AG04450 (cell line): Measurements from ENCODE around the gene ZMYND19. TPM values are rescaled to one million over a fixed set of nuclear protein-coding genes. Genes with fewer than 3 reads are reported as not detected.

Source experiments
- CTCF ChIA-PET: fragments of 300-600, 350-600 bp; formaldehyde crosslinking; extraction: SDS; loops from one replicate; lab custom pipeline; 2022; ENCODE audit warnings: antibody characterized with exemption, inconsistent platforms; lab: Charles Lee
- POLR2A ChIA-PET: fragments of 350-600 bp; formaldehyde crosslinking; extraction: SDS; loops from one replicate; lab custom pipeline; 2021; ENCODE audit warnings: antibody characterized with exemption, inconsistent platforms; lab: Yijun Ruan, JAX
- DNase-seq: peaks from one replicate; pipeline ENCODE4 v3.0.0-alpha.2; 2011; ENCODE audit warnings: low read depth, low spot score
- H3K27ac ChIP-seq: one replicate; pipeline ENCODE4 v1.5.1; 2012; ENCODE audit warnings: low read depth, low read length, control low read depth
- H3K27me3 ChIP-seq: one replicate; pipeline ENCODE4 v1.6.0; 2012; ENCODE audit warnings: low read length; ENCODE audit not compliant: control insufficient read depth, insufficient read depth
- H3K4me3 ChIP-seq: 2 replicates; pipeline ENCODE4 v1.5.1; 2011; ENCODE audit warnings: mild to moderate bottlenecking, low read depth, low read length, control low read depth
- H3K9me3 ChIP-seq: 2 replicates; pipeline ENCODE4 v1.5.1; 2012; ENCODE audit warnings: low read length; ENCODE audit not compliant: control insufficient read depth, insufficient read depth
- polyA plus RNA-seq: library from polyadenylated mRNA; depleted of rRNA; stranded (reverse); fragments of >200 nt; gene quantifications from 2 replicates; pipeline ENCODE4 v1.2.3, GENCODE V29; 2011
- TF ChIP-seq, protein P1 (sequence below): IDR thresholded peaks from 2 replicates; pipeline ENCODE4 v1.5.1; 2011; ENCODE audit warnings: low read depth, low read length, control low read depth, inconsistent platforms

Gene ZMYND19
- polyA plus RNA-seq, 1 experiment = 11.4 TPM

DNA sequence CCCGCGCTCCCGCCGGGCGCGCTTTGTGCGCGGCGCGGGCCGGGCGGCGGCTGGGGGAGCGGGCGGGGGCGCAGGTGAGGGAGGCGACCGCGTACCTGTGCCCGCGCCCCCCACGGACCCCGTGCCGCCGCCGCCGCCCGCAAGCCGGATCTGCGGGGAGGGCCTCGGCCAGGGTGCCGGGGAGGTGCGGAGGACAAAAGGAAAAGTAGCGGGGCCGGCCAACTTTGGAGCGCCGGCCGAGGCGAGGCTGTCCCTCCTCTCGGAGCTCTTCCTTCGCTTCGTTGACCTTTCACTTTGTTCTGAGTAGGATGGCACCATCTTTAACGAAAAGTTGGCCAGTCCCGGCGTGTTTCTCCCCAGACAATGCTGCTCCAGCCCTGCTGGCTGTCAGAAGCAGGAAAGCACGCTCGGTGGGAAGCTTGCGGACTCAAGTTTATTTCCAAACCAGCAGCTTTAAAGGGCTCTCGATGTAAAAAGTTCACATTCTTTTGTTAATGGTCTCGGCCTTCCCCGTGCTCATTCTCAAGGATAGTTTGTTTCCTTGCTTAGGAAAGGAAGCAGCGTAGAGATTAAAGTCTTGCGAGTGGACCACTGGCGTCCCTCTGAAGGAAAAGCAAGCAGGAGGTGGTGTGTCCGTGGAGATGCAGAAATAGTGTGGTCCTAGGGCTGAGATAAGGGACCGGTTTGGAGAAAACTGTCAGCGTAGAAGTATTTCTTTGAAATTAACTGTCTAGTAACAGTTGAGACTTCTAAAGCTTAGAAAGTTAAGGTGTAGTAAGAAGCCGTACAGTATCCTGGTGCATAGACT, 29.1 kb upstream of the ZMYND19 start:
- H3K27me3 ChIP-seq = no peaks in the 10 kb centered on the region
- ChIA-PET CTCF (interaction anchor here (0.6 kb wide), 1 partner anchor 74 kb away, joined by 3 read pairs; no protein-coding TSS in a partner anchor), POLR2A (interaction anchor here (0.6 to 1.9 kb wide), 4 partner anchors 10 to 118 kb away, joined by 3 to 9 read pairs (median 3); partner anchors contain the start of gene ARRDC1)
- peak overlapping the region; percentile 66 for H3K4me3 ChIP-seq
- peaks cover 5% of the 10 kb centered on the region; the same call in 1 of the 2 replicates for H3K9me3 ChIP-seq
- peak overlapping the region; percentile 70 for H3K27ac ChIP-seq
- no peak for DNase-seq
- TF ChIP-seq, protein P1, sequence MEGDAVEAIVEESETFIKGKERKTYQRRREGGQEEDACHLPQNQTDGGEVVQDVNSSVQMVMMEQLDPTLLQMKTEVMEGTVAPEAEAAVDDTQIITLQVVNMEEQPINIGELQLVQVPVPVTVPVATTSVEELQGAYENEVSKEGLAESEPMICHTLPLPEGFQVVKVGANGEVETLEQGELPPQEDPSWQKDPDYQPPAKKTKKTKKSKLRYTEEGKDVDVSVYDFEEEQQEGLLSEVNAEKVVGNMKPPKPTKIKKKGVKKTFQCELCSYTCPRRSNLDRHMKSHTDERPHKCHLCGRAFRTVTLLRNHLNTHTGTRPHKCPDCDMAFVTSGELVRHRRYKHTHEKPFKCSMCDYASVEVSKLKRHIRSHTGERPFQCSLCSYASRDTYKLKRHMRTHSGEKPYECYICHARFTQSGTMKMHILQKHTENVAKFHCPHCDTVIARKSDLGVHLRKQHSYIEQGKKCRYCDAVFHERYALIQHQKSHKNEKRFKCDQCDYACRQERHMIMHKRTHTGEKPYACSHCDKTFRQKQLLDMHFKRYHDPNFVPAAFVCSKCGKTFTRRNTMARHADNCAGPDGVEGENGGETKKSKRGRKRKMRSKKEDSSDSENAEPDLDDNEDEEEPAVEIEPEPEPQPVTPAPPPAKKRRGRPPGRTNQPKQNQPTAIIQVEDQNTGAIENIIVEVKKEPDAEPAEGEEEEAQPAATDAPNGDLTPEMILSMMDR = no peak

DNA sequence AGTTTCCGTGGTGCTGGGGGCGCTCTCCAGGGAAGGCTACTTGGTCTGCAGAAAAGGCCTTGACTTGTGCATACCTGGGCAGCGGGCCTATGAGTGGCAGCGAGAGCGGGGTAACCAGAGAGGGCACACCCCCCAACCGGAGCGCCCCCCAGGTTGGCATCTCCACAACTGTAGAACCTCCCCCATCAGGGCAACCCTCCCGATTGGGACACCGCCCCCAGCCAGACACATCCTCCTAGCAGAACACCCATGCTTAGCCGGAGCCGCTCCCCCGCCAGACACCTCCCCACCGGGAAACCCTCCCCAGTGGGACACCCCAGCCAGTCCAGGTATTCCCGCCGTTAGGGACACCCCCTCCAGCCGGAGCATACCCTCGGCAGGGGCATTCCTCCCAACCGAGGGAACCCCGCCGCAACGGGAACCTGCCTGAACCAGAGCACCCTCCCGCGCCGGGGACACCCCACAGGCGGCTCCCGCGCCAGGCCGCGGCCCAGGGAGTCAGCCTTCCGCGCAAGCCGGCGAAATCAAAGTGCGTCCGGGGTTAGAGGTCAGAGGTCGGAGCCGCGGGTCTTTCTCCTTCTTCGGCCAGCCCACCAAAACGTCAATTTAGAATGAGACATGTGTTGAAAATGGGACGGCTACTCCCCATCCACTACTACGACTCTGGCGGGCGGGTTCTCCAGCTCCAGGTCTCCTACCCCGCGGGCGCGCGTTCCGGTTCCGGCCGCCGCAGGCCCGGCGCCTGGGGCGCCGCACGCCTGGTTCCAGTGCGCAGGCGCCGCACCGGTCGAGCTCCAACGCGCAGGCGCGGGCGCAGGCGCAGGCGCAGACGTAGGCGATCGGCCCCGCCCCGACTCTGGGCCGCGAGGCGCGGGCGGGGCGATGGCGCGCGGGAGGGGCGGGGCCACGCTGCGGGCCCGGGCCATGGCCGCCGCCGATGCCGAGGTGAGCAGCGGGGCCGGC, 28.1 kb upstream of the ZMYND19 start, which contains the start of gene EHMT1:
Gene EHMT1 (plus strand): TSS at position 901 of the 963 bp plus-strand sequence. CDS start 24 bp downstream, at position 925.
- ChIA-PET POLR2A (interaction anchor here (0.6 to 1.9 kb wide), 7 partner anchors 9 to 378 kb away, joined by 3 to 9 read pairs (median 3); partner anchors contain the start of genes ARRDC1, TUBB4B and ZMYND19), CTCF (no interaction called here)
- TF ChIP-seq, protein P1 = no peak
- peak within 1 kb of the TSS; percentile 91 for H3K4me3 ChIP-seq
- peaks cover 5% of the 10 kb centered on the region; the same call in 1 of the 2 replicates for H3K9me3 ChIP-seq
- H3K27me3 ChIP-seq = no peaks in the 10 kb centered on the region
- peak; percentile 29 for DNase-seq
- H3K27ac ChIP-seq = peak within 1 kb of the TSS; percentile 77

DNA sequence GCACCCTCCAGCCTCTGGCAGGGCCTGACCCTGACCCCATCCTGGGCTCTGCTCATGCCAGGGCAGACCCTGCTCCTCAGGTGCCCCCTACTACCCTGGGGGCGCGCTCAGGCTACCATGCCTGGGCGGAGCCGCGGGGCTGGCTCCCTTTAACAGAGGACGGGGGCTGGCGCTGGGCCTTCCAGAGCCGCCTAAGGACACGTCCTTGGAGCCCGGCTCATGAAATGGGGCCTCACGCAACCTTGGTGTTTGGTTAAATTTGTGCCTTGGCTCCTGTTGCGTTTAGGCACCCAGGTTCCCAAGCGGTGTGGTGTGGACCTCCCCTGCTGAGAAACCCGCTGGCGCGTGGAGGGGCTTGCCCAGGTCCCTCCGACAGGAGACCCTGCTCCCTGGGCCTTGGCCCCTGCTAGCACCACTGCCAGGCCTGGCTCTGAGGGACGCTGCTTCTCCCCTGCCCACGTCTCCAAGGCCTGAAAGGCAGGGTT, 25.1 kb upstream of the ZMYND19 start:
- H3K4me3 ChIP-seq = no peak overlapping the region
- TF ChIP-seq, protein P1 = no peak
- DNase-seq = no peak
- ChIA-PET POLR2A (no interaction called here), CTCF (no interaction called here)
- no peaks in the 10 kb centered on the region for H3K27me3 ChIP-seq
- no peak overlapping the region for H3K27ac ChIP-seq
- peaks cover 5% of the 10 kb centered on the region; the same call in 1 of the 2 replicates for H3K9me3 ChIP-seq

DNA sequence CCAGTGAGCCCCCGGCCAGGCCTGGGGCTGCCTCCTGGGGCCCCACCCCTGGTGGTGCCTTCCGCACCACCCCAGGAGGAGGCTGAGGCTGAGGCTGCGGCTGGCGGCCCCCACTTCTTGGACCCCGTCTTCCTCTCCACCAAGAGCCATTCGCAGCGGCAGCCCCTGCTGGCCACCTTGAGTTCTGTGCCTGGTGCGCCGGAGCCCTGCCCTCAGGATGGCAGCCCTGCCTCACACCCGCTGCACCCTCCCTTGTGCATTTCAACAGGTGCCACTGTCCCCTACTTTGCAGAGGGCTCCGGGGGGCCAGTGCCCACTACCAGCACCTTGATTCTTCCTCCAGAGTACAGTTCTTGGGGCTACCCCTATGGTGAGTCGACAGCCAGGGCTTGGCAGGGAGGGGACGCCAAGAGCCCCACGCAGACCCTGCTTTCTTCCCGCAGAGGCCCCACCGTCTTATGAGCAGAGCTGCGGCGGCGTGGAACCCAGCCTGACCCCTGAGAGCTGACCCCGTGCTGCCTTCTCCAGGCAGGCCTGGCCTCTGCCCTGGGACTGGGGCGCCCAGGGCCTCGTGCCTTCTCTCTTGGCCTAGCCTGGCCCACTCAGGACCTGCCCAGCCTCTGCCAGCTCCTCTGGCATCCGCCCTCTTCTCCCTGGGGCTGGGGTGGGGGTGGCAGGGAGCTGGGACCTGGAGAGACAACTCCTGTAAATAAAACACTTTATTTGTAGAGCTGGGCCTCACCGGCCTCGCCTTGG, 24.5 kb upstream of the ZMYND19 start:
- Histone ChIP-seq H3K4me3 (no peak overlapping the region), H3K9me3 (peaks cover 5% of the 10 kb centered on the region; the same call in 1 of the 2 replicates), H3K27me3 (no peaks in the 10 kb centered on the region), H3K27ac (no peak overlapping the region)
- no peak for DNase-seq
- CTCF ChIA-PET = no interaction called here
- TF ChIP-seq, protein P1 = no peak
- POLR2A ChIA-PET = no interaction called here
